ENCODE data around the gene FGGY. TPM values are rescaled to one million over a fixed set of nuclear protein-coding genes. Genes with fewer than 3 reads are reported as not detected.
"Not testable (repeated sequence)": the region's sequence is repeated elsewhere in the genome, so short reads cannot be mapped to it uniquely, and the experiment has no call there.

The FGGY gene
- total RNA-seq, 1 experiment from 2014 or later, result 14.6 TPM

DNA sequence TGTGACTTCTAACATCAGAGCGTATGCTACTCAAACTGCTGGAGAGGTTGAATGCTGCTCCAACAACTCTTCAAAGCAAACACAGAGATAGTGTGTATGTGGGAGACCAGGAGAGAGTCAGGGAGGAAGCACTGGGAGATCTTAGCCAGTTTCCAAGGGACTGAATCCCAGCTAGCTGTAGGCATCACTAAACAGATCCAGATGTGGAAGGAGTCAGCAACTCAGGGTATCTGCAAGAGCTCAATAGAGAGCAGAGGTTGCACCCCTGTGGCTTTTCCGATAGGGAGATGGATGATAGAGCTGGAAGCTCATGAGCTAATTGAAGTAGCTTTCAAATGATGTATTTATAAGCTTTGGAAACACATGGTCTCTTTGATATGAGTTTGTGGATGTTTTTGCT is 349.0 kb downstream of the FGGY start:
- no peaks in the 10 kb centered on the region; the same call in 1 of the 2 replicates for H3K4me1 ChIP-seq (ENCODE audit: insufficient read depth, low read length)
- H3K27me3 ChIP-seq (ENCODE audit: insufficient read depth, low read length), result no peaks in the 10 kb centered on the region
- no peak for DNase-seq
- no peak overlapping the region for H3K27ac ChIP-seq (ENCODE audit: insufficient read length, low read depth, low read length)
- H3K4me3 Mint-ChIP-seq, result no peak overlapping the region
- H4K91ac ChIP-seq (ENCODE audit: insufficient read length, low read depth, low read length), result no peak overlapping the region
- H4K20me1 ChIP-seq (ENCODE audit: control insufficient read depth, insufficient read depth, insufficient read length), result no peaks in the 10 kb centered on the region
- no peaks in the 10 kb centered on the region for H3K9me3 ChIP-seq (ENCODE audit: control insufficient read depth, low read depth, low read length)
- no peak overlapping the region for H4K5ac ChIP-seq (ENCODE audit: insufficient read length, low read depth, low read length)
- H3K4me2 ChIP-seq (ENCODE audit: insufficient read depth, insufficient read length, low read length), result no peak overlapping the region
- TF ChIP-seq, protein P1, sequence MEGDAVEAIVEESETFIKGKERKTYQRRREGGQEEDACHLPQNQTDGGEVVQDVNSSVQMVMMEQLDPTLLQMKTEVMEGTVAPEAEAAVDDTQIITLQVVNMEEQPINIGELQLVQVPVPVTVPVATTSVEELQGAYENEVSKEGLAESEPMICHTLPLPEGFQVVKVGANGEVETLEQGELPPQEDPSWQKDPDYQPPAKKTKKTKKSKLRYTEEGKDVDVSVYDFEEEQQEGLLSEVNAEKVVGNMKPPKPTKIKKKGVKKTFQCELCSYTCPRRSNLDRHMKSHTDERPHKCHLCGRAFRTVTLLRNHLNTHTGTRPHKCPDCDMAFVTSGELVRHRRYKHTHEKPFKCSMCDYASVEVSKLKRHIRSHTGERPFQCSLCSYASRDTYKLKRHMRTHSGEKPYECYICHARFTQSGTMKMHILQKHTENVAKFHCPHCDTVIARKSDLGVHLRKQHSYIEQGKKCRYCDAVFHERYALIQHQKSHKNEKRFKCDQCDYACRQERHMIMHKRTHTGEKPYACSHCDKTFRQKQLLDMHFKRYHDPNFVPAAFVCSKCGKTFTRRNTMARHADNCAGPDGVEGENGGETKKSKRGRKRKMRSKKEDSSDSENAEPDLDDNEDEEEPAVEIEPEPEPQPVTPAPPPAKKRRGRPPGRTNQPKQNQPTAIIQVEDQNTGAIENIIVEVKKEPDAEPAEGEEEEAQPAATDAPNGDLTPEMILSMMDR (conservative IDR thresholded peaks at IDR 0.05), result no peak
- peaks cover 0 to 5% of the 10 kb centered on the region in 2 experiments; a peak in 2 of 4 replicates for H3K4me1 Mint-ChIP-seq
- H2AK5ac ChIP-seq (ENCODE audit: insufficient read length, low read length), result no peak overlapping the region
- no peak overlapping the region for H3K23ac ChIP-seq (ENCODE audit: insufficient read length, low read depth, low read length)
- no peaks in the 10 kb centered on the region for H3K23me2 ChIP-seq (ENCODE audit: insufficient read length, low read depth, low read length, poor library complexity, severe bottlenecking)
- no peak overlapping the region for H3K4ac ChIP-seq (ENCODE audit: low read depth, low read length)
- H2BK120ac ChIP-seq (ENCODE audit: low read depth, low read length, poor library complexity, severe bottlenecking), result no peak overlapping the region
- no peak overlapping the region for H2BK20ac ChIP-seq (ENCODE audit: low read depth, low read length, poor library complexity, severe bottlenecking)
- no peak overlapping the region for H3K27ac Mint-ChIP-seq
- H2BK15ac ChIP-seq (ENCODE audit: low read depth, low read length), result no peak overlapping the region
- H4K8ac ChIP-seq (replicated peaks; ENCODE audit: insufficient read length, low read depth, low read length), result no peak overlapping the region
- H3K18ac ChIP-seq (ENCODE audit: insufficient read length, low read depth, low read length), result no peak overlapping the region
- H2AFZ ChIP-seq (ENCODE audit: low read length), result no peak overlapping the region
- no peak overlapping the region for H3T11ph ChIP-seq (ENCODE audit: low read length)
- H3K27me3 Mint-ChIP-seq (ENCODE audit: low read depth), result no peaks in the 10 kb centered on the region
- no peak overlapping the region for H3K9ac ChIP-seq (ENCODE audit: extremely low read depth, insufficient read length, low read length)
- no CpG with 5 or more reads among the region's 2 CpGs for WGBS (ENCODE audit: extremely low coverage, insufficient read length, low lambda C conversion rate)
- H3K79me2 ChIP-seq (ENCODE audit: insufficient read depth, low read length), result no peaks in the 10 kb centered on the region
- H3K9me3 Mint-ChIP-seq, result peaks cover 0 to 5% of the 10 kb centered on the region in 2 experiments; a peak in 2 of 5 replicates
- H2BK12ac ChIP-seq (ENCODE audit: insufficient read length, low read depth, low read length), result no peak overlapping the region
- no peak overlapping the region for H3K14ac ChIP-seq (ENCODE audit: insufficient read depth, low read length)
- H3K79me1 ChIP-seq (ENCODE audit: insufficient read depth, low read depth, low read length, poor library complexity, severe bottlenecking), result no peaks in the 10 kb centered on the region
- peaks cover 0 to 8% (median 4%) of the 10 kb centered on the region in 3 experiments; a peak in 3 of 7 replicates for H3K36me3 Mint-ChIP-seq (ENCODE audit: insufficient read depth in 1 of 3, low read depth in 3 of 3)
- H3K56ac ChIP-seq (ENCODE audit: insufficient read length, low read depth, low read length), result no peak overlapping the region
- H2BK5ac ChIP-seq (ENCODE audit: insufficient read length, low read length), result no peak overlapping the region

DNA sequence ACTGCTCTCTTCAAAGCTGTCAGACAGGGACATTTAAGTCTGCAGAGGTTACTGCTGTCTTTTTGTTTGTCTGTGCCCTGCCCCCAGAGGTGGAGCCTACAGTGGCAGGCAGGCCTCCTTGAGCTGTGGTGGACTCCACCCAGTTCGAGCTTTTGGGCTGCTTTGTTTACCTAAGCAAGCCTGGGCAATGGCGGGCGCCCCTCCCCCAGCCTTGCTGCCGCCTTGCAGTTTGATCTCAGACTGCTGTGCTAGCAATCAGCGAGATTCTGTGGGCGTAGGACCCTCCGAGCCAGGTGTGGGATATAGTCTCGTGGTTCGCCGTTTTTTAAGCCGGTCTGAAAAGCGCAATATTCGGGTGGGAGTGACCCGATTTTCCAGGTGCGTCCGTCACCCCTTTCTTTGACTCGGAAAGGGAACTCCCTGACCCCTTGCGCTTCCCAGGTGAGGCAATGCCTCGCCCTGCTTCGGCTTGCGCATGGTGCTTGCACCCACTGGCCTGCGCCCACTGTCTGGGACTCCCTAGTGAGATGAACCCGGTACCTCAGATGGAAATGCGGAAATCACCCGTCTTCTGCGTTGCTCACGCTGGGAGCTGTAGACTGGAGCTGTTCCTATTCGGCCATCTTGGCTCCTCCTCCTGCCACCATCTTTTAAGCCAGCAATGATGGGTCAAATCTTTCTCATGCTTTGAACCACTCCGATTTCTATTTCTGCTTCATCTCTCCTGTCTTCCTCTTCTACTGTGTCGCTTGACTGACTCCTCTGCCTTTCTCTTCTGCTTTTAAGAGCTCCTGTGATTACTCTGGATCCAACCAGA is 356.5 kb downstream of the FGGY start:
- not testable (repeated sequence) for H3K79me2 ChIP-seq (ENCODE audit: insufficient read depth, low read length)
- H3K27ac Mint-ChIP-seq, result peak overlapping the region in 2 of 3 experiments; percentile 2 to 59; a peak in 3 of 7 replicates

More for the DNA sequence above, 356.5 kb downstream of the FGGY start:
- H2BK120ac ChIP-seq (ENCODE audit: low read depth, low read length, poor library complexity, severe bottlenecking), result peak overlapping the region; percentile 36
- not testable (repeated sequence) for H3K79me1 ChIP-seq (ENCODE audit: insufficient read depth, low read depth, low read length, poor library complexity, severe bottlenecking); H3K4ac ChIP-seq (ENCODE audit: low read depth, low read length); H2AK5ac ChIP-seq (ENCODE audit: insufficient read length, low read length); H3K4me2 ChIP-seq (ENCODE audit: insufficient read depth, insufficient read length, low read length); H3K14ac ChIP-seq (ENCODE audit: insufficient read depth, low read length); H2BK15ac ChIP-seq (ENCODE audit: low read depth, low read length); H3K27me3 ChIP-seq (ENCODE audit: insufficient read depth, low read length); DNase-seq; H3K27ac ChIP-seq (ENCODE audit: insufficient read length, low read depth, low read length); H2BK20ac ChIP-seq (ENCODE audit: low read depth, low read length, poor library complexity, severe bottlenecking); H3K9me3 ChIP-seq (ENCODE audit: control insufficient read depth, low read depth, low read length); H3K18ac ChIP-seq (ENCODE audit: insufficient read length, low read depth, low read length); H3K56ac ChIP-seq (ENCODE audit: insufficient read length, low read depth, low read length); H3K9ac ChIP-seq (ENCODE audit: extremely low read depth, insufficient read length, low read length); H2BK12ac ChIP-seq (ENCODE audit: insufficient read length, low read depth, low read length); H3K9me3 Mint-ChIP-seq; H3K36me3 Mint-ChIP-seq (ENCODE audit: insufficient read depth in 1 of 3, low read depth in 3 of 3); H4K5ac ChIP-seq (ENCODE audit: insufficient read length, low read depth, low read length); H3K23me2 ChIP-seq (ENCODE audit: insufficient read length, low read depth, low read length, poor library complexity, severe bottlenecking); H2BK5ac ChIP-seq (ENCODE audit: insufficient read length, low read length); H3K4me1 ChIP-seq (ENCODE audit: insufficient read depth, low read length); H3K23ac ChIP-seq (ENCODE audit: insufficient read length, low read depth, low read length); H3K27me3 Mint-ChIP-seq (ENCODE audit: low read depth); H3T11ph ChIP-seq (ENCODE audit: low read length); H4K20me1 ChIP-seq (ENCODE audit: control insufficient read depth, insufficient read depth, insufficient read length); H2AFZ ChIP-seq (ENCODE audit: low read length); H4K91ac ChIP-seq (ENCODE audit: insufficient read length, low read depth, low read length); H4K8ac ChIP-seq (replicated peaks; ENCODE audit: insufficient read length, low read depth, low read length)
- Mint-ChIP-seq H3K4me1 (peaks cover 7 to 13% of the 10 kb centered on the region in 2 experiments), H3K4me3 (peak overlapping the region in 1 of 2 experiments; percentile 17; a peak in 1 of 5 replicates)
- no CpG with 5 or more reads among the region's 30 CpGs for WGBS (ENCODE audit: extremely low coverage, insufficient read length, low lambda C conversion rate)
